HG03439 (cell line): Measurements from ENCODE around the gene TREH.
"Not testable (repeated sequence)": the region's sequence is repeated elsewhere in the genome, so short reads cannot be mapped to it uniquely, and the experiment has no call there.

Experiments
- ATAC-seq: cut with Tn5 transposase; IDR thresholded peaks from one replicate; pipeline ENCODE4 v1.9.1; 2021; ENCODE audit warnings: mild to moderate bottlenecking, moderate library complexity; ENCODE audit not compliant: unreplicated experiment

The TREH gene

GRCh38 chr11:118679483-118679882, at the start of gene TREH:
Gene TREH (minus strand): TSS chr11:118679650. CDS start chr11:118679627, 23 bp downstream.
- ATAC-seq = no peak

GRCh38 chr11:118728112-118728511, 48.7 kb upstream of the TREH start:
- not testable (repeated sequence) for ATAC-seq

GRCh38 chr11:118727721-118728066, 48.2 kb upstream of the TREH start:
- not testable (repeated sequence) for ATAC-seq

- not testable (repeated sequence) for ATAC-seq
Measured at GRCh38 chr11:118727001-118727720, 47.7 kb upstream of the TREH start.

GRCh38 chr11:118721478-118722015, 42.1 kb upstream of the TREH start:
- not testable (repeated sequence) for ATAC-seq

- not testable (repeated sequence) for ATAC-seq
Measured at GRCh38 chr11:118720740-118721139, 41.3 kb upstream of the TREH start.

- ATAC-seq = not testable (repeated sequence)
Measured at GRCh38 chr11:118720078-118720477, 40.6 kb upstream of the TREH start.

- ATAC-seq = not testable (repeated sequence)
Measured at GRCh38 chr11:118718562-118718961, 39.1 kb upstream of the TREH start.

GRCh38 chr11:118717733-118718132, 38.3 kb upstream of the TREH start:
- ATAC-seq = not testable (repeated sequence)

GRCh38 chr11:118717221-118717620, 37.8 kb upstream of the TREH start:
- not testable (repeated sequence) for ATAC-seq

- no peak for ATAC-seq
Measured at GRCh38 chr11:118715837-118716260, 36.4 kb upstream of the TREH start.

GRCh38 chr11:118715245-118715831, 35.9 kb upstream of the TREH start:
- no peak for ATAC-seq

- no peak for ATAC-seq
Measured at GRCh38 chr11:118714816-118715215, 35.4 kb upstream of the TREH start.

GRCh38 chr11:118714416-118714815, 35.0 kb upstream of the TREH start:
- not testable (repeated sequence) for ATAC-seq

GRCh38 chr11:118708296-118708695, 28.8 kb upstream of the TREH start:
- ATAC-seq = no peak

- no peak for ATAC-seq
Measured at GRCh38 chr11:118706546-118706825, 27.0 kb upstream of the TREH start.

GRCh38 chr11:118705791-118706545, 26.5 kb upstream of the TREH start:
- ATAC-seq = no peak

GRCh38 chr11:118705111-118705741, 25.8 kb upstream of the TREH start:
- ATAC-seq = no peak

GRCh38 chr11:118703563-118704106, 24.2 kb upstream of the TREH start:
- no peak for ATAC-seq

GRCh38 chr11:118699506-118700220, 20.2 kb upstream of the TREH start:
- ATAC-seq = no peak
